Activated CD4-positive, alpha-beta T cell treated with anti-CD3 and anti-CD28 coated beads, Interleukin-2, amount 50 U/mL, for 4 hours (primary cell): ENCODE measurements around the gene TAS2R16.
"Not testable (repeated sequence)": the region's sequence is repeated elsewhere in the genome, so short reads cannot be mapped to it uniquely, and the experiment has no call there.

ENCODE experiments used
- DNase-seq, 2 experiments: peaks; one replicate each; pipeline ENCODE4 v3.0.0-alpha.2; 2020

Gene TAS2R16

GRCh38 chr7:122970740-122971725 is 24.5 kb downstream of the TAS2R16 start:
- DNase-seq: no peak

GRCh38 chr7:122968389-122968788 is 27.1 kb downstream of the TAS2R16 start:
- DNase-seq: no peak

DNA sequence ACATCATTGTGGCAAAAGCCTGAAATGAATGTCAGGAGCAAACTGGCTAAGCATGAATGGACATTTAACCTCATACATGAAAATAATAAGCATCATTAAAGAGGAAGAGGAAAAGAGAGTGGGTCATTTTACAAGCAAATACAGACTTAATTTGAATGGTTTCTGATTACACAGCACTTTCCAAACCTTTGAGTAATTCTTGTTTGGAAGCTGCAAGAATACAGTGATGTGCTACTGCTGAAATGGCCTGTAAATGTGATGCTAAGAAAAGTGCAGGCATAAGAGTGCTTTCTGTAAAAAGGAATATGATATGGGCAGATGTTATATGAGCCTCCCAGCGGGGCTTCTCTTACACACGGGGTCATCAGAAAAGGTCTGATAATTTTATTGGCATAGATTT is 30.2 kb downstream of the TAS2R16 start:
- no peak for DNase-seq

GRCh38 chr7:122953678-122954077 is 41.8 kb downstream of the TAS2R16 start:
- DNase-seq: not testable (repeated sequence)

- no peak for DNase-seq
Measured at GRCh38 chr7:122951006-122951405, 44.5 kb downstream of the TAS2R16 start.

- DNase-seq: no peak
Measured at GRCh38 chr7:122949186-122949585, 46.3 kb downstream of the TAS2R16 start.
